Nephron (organoid): ENCODE measurements around the gene CARHSP1.

ENCODE experiments used
- H3K27ac Mint-ChIP-seq, 3 experiments: 2 replicates each; pipeline ENCODE4 v1.8.0; 2020; ENCODE audit warnings: mixed read lengths in 3 of 3, mild to moderate bottlenecking in 2 of 3, moderate library complexity in 1 of 3
- H3K27me3 Mint-ChIP-seq: 2 replicates; pipeline ENCODE4 v1.8.0; 2021; ENCODE audit warnings: low read depth, mild to moderate bottlenecking, moderate library complexity, mixed read lengths
- H3K36me3 Mint-ChIP-seq: 2 replicates; pipeline ENCODE4 v1.8.0; 2020; ENCODE audit warnings: low read depth, mixed read lengths
- H3K4me1 Mint-ChIP-seq: 2 replicates; pipeline ENCODE4 v1.8.0; 2020; ENCODE audit warnings: mixed read lengths
- H3K4me3 Mint-ChIP-seq, 3 experiments: 2 replicates each; pipeline ENCODE4 v1.8.0; 2020; ENCODE audit warnings: mild to moderate bottlenecking in 3 of 3, mixed read lengths in 3 of 3, moderate library complexity in 2 of 3
- H3K9me3 Mint-ChIP-seq: 2 replicates; pipeline ENCODE4 v1.8.0; 2020; ENCODE audit warnings: mixed read lengths
- TF ChIP-seq, protein P1 (sequence below), 3 experiments: fragments of 200-600 bp; sonication (generic); IDR thresholded peaks; one replicate each; pipeline ENCODE4 v1.5.0; 2021; ENCODE audit warnings: antibody characterized with exemption in 3 of 3; ENCODE audit not compliant: unreplicated experiment in 3 of 3

The CARHSP1 gene

GRCh38 chr16:8853611-8854010 lies 15.2 kb downstream of the CARHSP1 start:
- peaks cover 55% of the 10 kb centered on the region for H3K36me3 Mint-ChIP-seq
- no peaks in the 10 kb centered on the region for H3K27me3 Mint-ChIP-seq
- no peak overlapping the region for H3K4me3 Mint-ChIP-seq
- TF ChIP-seq, protein P1, sequence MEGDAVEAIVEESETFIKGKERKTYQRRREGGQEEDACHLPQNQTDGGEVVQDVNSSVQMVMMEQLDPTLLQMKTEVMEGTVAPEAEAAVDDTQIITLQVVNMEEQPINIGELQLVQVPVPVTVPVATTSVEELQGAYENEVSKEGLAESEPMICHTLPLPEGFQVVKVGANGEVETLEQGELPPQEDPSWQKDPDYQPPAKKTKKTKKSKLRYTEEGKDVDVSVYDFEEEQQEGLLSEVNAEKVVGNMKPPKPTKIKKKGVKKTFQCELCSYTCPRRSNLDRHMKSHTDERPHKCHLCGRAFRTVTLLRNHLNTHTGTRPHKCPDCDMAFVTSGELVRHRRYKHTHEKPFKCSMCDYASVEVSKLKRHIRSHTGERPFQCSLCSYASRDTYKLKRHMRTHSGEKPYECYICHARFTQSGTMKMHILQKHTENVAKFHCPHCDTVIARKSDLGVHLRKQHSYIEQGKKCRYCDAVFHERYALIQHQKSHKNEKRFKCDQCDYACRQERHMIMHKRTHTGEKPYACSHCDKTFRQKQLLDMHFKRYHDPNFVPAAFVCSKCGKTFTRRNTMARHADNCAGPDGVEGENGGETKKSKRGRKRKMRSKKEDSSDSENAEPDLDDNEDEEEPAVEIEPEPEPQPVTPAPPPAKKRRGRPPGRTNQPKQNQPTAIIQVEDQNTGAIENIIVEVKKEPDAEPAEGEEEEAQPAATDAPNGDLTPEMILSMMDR (IDR thresholded peaks at IDR 0.05; ENCODE audit: unreplicated experiment in 3 of 3) = no peak
- H3K27ac Mint-ChIP-seq = no peak overlapping the region
- no peaks in the 10 kb centered on the region for H3K9me3 Mint-ChIP-seq
- H3K4me1 Mint-ChIP-seq = no peaks in the 10 kb centered on the region

DNA sequence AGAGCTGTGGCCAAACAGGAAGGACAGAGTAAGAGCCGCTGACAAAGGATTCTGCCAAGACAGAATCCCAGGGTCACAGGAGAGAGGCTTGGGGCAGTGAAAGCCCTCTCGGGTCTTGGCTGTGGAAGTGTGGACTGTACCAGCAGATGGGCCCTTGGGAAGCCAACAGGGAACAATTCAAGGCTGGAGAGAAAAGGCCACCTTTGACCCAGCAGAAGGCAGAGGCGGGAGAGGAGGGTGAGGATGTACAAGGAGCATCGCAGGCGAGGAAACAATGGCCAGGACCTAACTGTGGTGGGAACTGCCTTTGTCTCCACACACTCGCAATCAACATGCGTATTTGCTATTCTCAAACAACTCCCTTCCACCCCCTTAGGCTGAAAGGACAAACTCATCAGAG lies 15.7 kb downstream of the CARHSP1 start:
- Mint-ChIP-seq H3K27ac (peak overlapping the region in 2 of 3 experiments; percentile 14 to 41), H3K36me3 (peaks cover 52% of the 10 kb centered on the region), H3K4me1 (no peaks in the 10 kb centered on the region), H3K9me3 (no peaks in the 10 kb centered on the region), H3K4me3 (no peak overlapping the region), H3K27me3 (no peaks in the 10 kb centered on the region)
- TF ChIP-seq, protein P1 (IDR thresholded peaks at IDR 0.05; ENCODE audit: unreplicated experiment in 3 of 3) = no peak

GRCh38 chr16:8852534-8852933 lies 16.3 kb downstream of the CARHSP1 start:
- Mint-ChIP-seq H3K9me3 (no peaks in the 10 kb centered on the region), H3K4me3 (no peak overlapping the region), H3K4me1 (no peaks in the 10 kb centered on the region), H3K27ac (peak overlapping the region in 1 of 3 experiments; percentile 41), H3K27me3 (no peaks in the 10 kb centered on the region), H3K36me3 (peaks cover 47% of the 10 kb centered on the region)
- TF ChIP-seq, protein P1 (IDR thresholded peaks at IDR 0.05; ENCODE audit: unreplicated experiment in 3 of 3) = no peak

- TF ChIP-seq, protein P1 (IDR thresholded peaks at IDR 0.05; ENCODE audit: unreplicated experiment in 3 of 3) = no peak
- peaks cover 44% of the 10 kb centered on the region for H3K36me3 Mint-ChIP-seq
- no peaks in the 10 kb centered on the region for H3K4me1 Mint-ChIP-seq
- no peak overlapping the region for H3K4me3 Mint-ChIP-seq
- H3K27me3 Mint-ChIP-seq = no peaks in the 10 kb centered on the region
- H3K27ac Mint-ChIP-seq = peak overlapping the region in 1 of 3 experiments; percentile 18
- H3K9me3 Mint-ChIP-seq = no peaks in the 10 kb centered on the region
These were observed 16.9 kb downstream of the CARHSP1 start for GRCh38 chr16:8851761-8852403.

DNA sequence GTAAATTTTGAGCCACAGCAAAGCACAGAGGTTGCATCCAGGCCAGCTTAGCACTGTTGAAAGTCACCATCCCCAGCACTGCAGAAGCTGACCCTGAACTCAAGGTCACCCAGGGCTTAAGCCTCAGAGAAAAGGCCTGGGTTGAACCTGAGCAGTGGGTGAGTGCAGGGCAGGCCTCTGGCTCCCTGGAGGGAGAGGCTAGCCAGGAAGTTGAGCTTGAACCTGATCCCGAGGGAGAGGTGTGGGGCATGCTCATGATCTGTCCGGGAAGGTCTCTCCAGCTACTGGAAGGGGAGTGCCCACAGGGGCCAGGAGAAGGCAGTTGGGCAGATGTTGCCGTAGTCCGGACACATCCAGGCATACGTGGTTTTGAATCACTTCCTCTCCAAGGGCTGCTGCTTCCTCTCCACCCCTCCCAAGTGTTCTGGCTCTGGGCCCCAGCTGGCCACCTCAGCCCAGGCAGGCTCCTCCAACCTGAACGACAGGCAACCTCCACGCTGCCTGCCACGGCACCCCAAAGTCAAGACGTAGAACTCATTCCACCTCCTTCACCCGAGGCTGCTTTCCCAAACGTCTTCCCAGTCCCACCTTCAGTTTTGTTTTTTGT lies 18.4 kb downstream of the CARHSP1 start:
- no peaks in the 10 kb centered on the region for H3K4me1 Mint-ChIP-seq
- H3K36me3 Mint-ChIP-seq = peaks cover 39% of the 10 kb centered on the region
- TF ChIP-seq, protein P1 (IDR thresholded peaks at IDR 0.05; ENCODE audit: unreplicated experiment in 3 of 3) = no peak
- H3K9me3 Mint-ChIP-seq = no peaks in the 10 kb centered on the region
- no peaks in the 10 kb centered on the region for H3K27me3 Mint-ChIP-seq
- H3K27ac Mint-ChIP-seq = no peak overlapping the region
- H3K4me3 Mint-ChIP-seq = no peak overlapping the region
